Esophagus squamous epithelium (tissue), 4 donors: ENCODE results near the gene TMEM219.

Source experiments
- CTCF ChIP-seq, 6 experiments: fragments of 450-650 bp in 4 of 6; fragments of 200-600 bp in 2 of 6; sonication (generic) in 2 of 6; IDR thresholded peaks; one replicate each; pipeline ENCODE4 v1.5.1; 2016 to 2019; ENCODE audit warnings: antibody characterized with exemption in 6 of 6, mild to moderate bottlenecking in 4 of 6, moderate library complexity in 4 of 6
- POLR2A ChIP-seq, 4 donors: fragments of 450-650 bp; IDR thresholded peaks; one replicate each; pipeline ENCODE4 v1.6.1; 2017; ENCODE audit warnings: antibody characterized with exemption in 4 of 4, mild to moderate bottlenecking in 4 of 4, moderate library complexity in 3 of 4

GRCh38 chr16:30004811-30005242, 42.9 kb downstream of the TMEM219 start:
- TF ChIP-seq CTCF (IDR thresholded peaks at IDR 0.05) = no peak
- TF ChIP-seq POLR2A (IDR thresholded peaks at IDR 0.05) = no peak
